ENCODE measurements around the gene EEF2K.

Gene EEF2K

GRCh38 chr16:22317625-22318024 is 111.5 kb downstream of the EEF2K start:
- H3K36me3 Mint-ChIP-seq: peaks cover 73% of the 10 kb centered on the region
- no peaks in the 10 kb centered on the region for H3K27me3 Mint-ChIP-seq
- no peak overlapping the region for H3K27ac Mint-ChIP-seq
- ATAC-seq: no peak
- no peaks in the 10 kb centered on the region for H3K4me1 Mint-ChIP-seq
- no peaks in the 10 kb centered on the region for H3K9me3 Mint-ChIP-seq
- H3K4me3 Mint-ChIP-seq: no peak overlapping the region

GRCh38 chr16:22318690-22319358 is 112.7 kb downstream of the EEF2K start:
- no peaks in the 10 kb centered on the region for H3K4me1 Mint-ChIP-seq
- no peak overlapping the region for H3K4me3 Mint-ChIP-seq
- no peak for ATAC-seq
- no peaks in the 10 kb centered on the region for H3K9me3 Mint-ChIP-seq
- no peaks in the 10 kb centered on the region for H3K27me3 Mint-ChIP-seq
- peaks cover 70% of the 10 kb centered on the region for H3K36me3 Mint-ChIP-seq
- H3K27ac Mint-ChIP-seq: no peak overlapping the region

GRCh38 chr16:22320572-22321339 is 114.7 kb downstream of the EEF2K start:
- H3K36me3 Mint-ChIP-seq: peaks cover 72% of the 10 kb centered on the region
- no peaks in the 10 kb centered on the region for H3K9me3 Mint-ChIP-seq
- no peaks in the 10 kb centered on the region for H3K27me3 Mint-ChIP-seq
- no peak for ATAC-seq
- no peak overlapping the region for H3K4me3 Mint-ChIP-seq
- H3K4me1 Mint-ChIP-seq: no peaks in the 10 kb centered on the region
- H3K27ac Mint-ChIP-seq: no peak overlapping the region

- H3K9me3 Mint-ChIP-seq: no peaks in the 10 kb centered on the region
- no peaks in the 10 kb centered on the region for H3K4me1 Mint-ChIP-seq
- H3K4me3 Mint-ChIP-seq: no peak overlapping the region
- H3K36me3 Mint-ChIP-seq: peaks cover 65% of the 10 kb centered on the region
- H3K27ac Mint-ChIP-seq: no peak overlapping the region
- peak; percentile 74 for ATAC-seq
- H3K27me3 Mint-ChIP-seq: no peaks in the 10 kb centered on the region
Observed at GRCh38 chr16:22321340-22322001, 115.4 kb downstream of the EEF2K start.

- no peak for ATAC-seq
- H3K36me3 Mint-ChIP-seq: peaks cover 65% of the 10 kb centered on the region
- no peaks in the 10 kb centered on the region for H3K27me3 Mint-ChIP-seq
- H3K4me3 Mint-ChIP-seq: no peak overlapping the region
- H3K9me3 Mint-ChIP-seq: no peaks in the 10 kb centered on the region
- no peaks in the 10 kb centered on the region for H3K4me1 Mint-ChIP-seq
- H3K27ac Mint-ChIP-seq: no peak overlapping the region
Observed at GRCh38 chr16:22322021-22322471, 116.0 kb downstream of the EEF2K start.

- Mint-ChIP-seq H3K27me3 (no peaks in the 10 kb centered on the region), H3K4me3 (no peak overlapping the region), H3K9me3 (no peaks in the 10 kb centered on the region), H3K36me3 (peaks cover 65% of the 10 kb centered on the region), H3K4me1 (no peaks in the 10 kb centered on the region), H3K27ac (no peak overlapping the region)
- no peak for ATAC-seq
Observed at GRCh38 chr16:22322741-22323140, 116.7 kb downstream of the EEF2K start.

GRCh38 chr16:22323173-22323958 is 117.3 kb downstream of the EEF2K start:
- peaks cover 70% of the 10 kb centered on the region for H3K36me3 Mint-ChIP-seq
- H3K4me3 Mint-ChIP-seq: no peak overlapping the region
- no peak for ATAC-seq
- no peaks in the 10 kb centered on the region for H3K9me3 Mint-ChIP-seq
- no peaks in the 10 kb centered on the region for H3K4me1 Mint-ChIP-seq
- no peak overlapping the region for H3K27ac Mint-ChIP-seq
- no peaks in the 10 kb centered on the region for H3K27me3 Mint-ChIP-seq

GRCh38 chr16:22323959-22324786 is 118.1 kb downstream of the EEF2K start:
- Mint-ChIP-seq H3K4me3 (no peak overlapping the region), H3K36me3 (peaks cover 71% of the 10 kb centered on the region), H3K4me1 (no peaks in the 10 kb centered on the region), H3K27me3 (no peaks in the 10 kb centered on the region), H3K27ac (no peak overlapping the region), H3K9me3 (no peaks in the 10 kb centered on the region)
- ATAC-seq: no peak

GRCh38 chr16:22324787-22325597 is 118.9 kb downstream of the EEF2K start:
- no peak for ATAC-seq
- Mint-ChIP-seq H3K4me1 (no peaks in the 10 kb centered on the region), H3K4me3 (no peak overlapping the region), H3K36me3 (peaks cover 79% of the 10 kb centered on the region), H3K9me3 (no peaks in the 10 kb centered on the region), H3K27me3 (no peaks in the 10 kb centered on the region), H3K27ac (no peak overlapping the region)

GRCh38 chr16:22325598-22326368 is 119.7 kb downstream of the EEF2K start:
- Mint-ChIP-seq H3K4me3 (no peak overlapping the region), H3K9me3 (no peaks in the 10 kb centered on the region), H3K27me3 (no peaks in the 10 kb centered on the region), H3K36me3 (peaks cover 82% of the 10 kb centered on the region), H3K27ac (no peak overlapping the region), H3K4me1 (no peaks in the 10 kb centered on the region)
- no peak for ATAC-seq

GRCh38 chr16:22326369-22326652 is 120.2 kb downstream of the EEF2K start:
- Mint-ChIP-seq H3K36me3 (peaks cover 80% of the 10 kb centered on the region), H3K9me3 (no peaks in the 10 kb centered on the region), H3K4me3 (no peak overlapping the region), H3K27me3 (no peaks in the 10 kb centered on the region), H3K4me1 (no peaks in the 10 kb centered on the region), H3K27ac (no peak overlapping the region)
- no peak for ATAC-seq

GRCh38 chr16:22326771-22327445 is 120.8 kb downstream of the EEF2K start:
- Mint-ChIP-seq H3K36me3 (peaks cover 82% of the 10 kb centered on the region), H3K27me3 (no peaks in the 10 kb centered on the region), H3K9me3 (no peaks in the 10 kb centered on the region), H3K27ac (no peak overlapping the region), H3K4me1 (no peaks in the 10 kb centered on the region), H3K4me3 (no peak overlapping the region)
- ATAC-seq: no peak

- ATAC-seq: no peak
- Mint-ChIP-seq H3K4me3 (no peak overlapping the region), H3K4me1 (no peaks in the 10 kb centered on the region), H3K27ac (no peak overlapping the region), H3K9me3 (no peaks in the 10 kb centered on the region), H3K27me3 (no peaks in the 10 kb centered on the region), H3K36me3 (peaks cover 82% of the 10 kb centered on the region)
Observed at GRCh38 chr16:22327446-22327775, 121.3 kb downstream of the EEF2K start.

All from stimulated activated memory B cell treated with anti-CD40 and anti-IgM and Interleukin-4, amounts not matched to agents 10 μg/mL and 1 μg/mL and 100 μg/mL, for 72 hours (primary cell).